ENCODE measurements around the gene NPB. TPM values are rescaled to one million over a fixed set of nuclear protein-coding genes. Genes with fewer than 3 reads are reported as not detected.

Gene NPB
- total and polyA plus RNA-seq, 4 donors, result 0.15 to 0.92 (median 0.55) TPM

- Histone ChIP-seq H3K27me3 (ENCODE audit: control insufficient read depth in 4 of 4, insufficient read depth in 4 of 4, low read length in 3 of 4) (no peaks in the 10 kb centered on the region), H3K27ac (ENCODE audit: low read depth in 1 of 2, low read length in 2 of 2) (peak overlapping the region; percentile 94 to 100), H3K4me3 (ENCODE audit: low read depth in 1 of 3, low read length in 3 of 3) (peak overlapping the region; percentile 77 to 89 (median 79)), H3K9ac (ENCODE audit: low read depth in 1 of 2, low read length in 2 of 2) (peak overlapping the region; percentile 86 to 97), H3K9me3 (ENCODE audit: control insufficient read depth in 4 of 4, low read length in 3 of 4) (no peaks in the 10 kb centered on the region), H3K36me3 (ENCODE audit: control insufficient read depth in 4 of 4, insufficient read depth in 3 of 4, low read depth in 1 of 4, low read length in 3 of 4) (peaks cover 0 to 6% (median 2%) of the 10 kb centered on the region in 4 donors), H3K4me1 (ENCODE audit: control insufficient read depth in 4 of 4, insufficient read depth in 4 of 4, low read length in 3 of 4) (peaks cover 10 to 42% (median 32%) of the 10 kb centered on the region in 4 donors)
- peak; percentile 93 for DNase-seq (ENCODE audit: low spot score)
- TF ChIP-seq REST (IDR thresholded peaks at IDR 0.05) (peak; percentile 33), HNF4A (conservative IDR thresholded peaks at IDR 0.05) (no peak), JUND (IDR thresholded peaks at IDR 0.05) (no peak), FOXA2 (IDR thresholded peaks at IDR 0.05) (no peak), SP1 (IDR thresholded peaks at IDR 0.05) (peak; percentile 12), NR2F2 (IDR thresholded peaks at IDR 0.05) (no peak), TAF1 (conservative IDR thresholded peaks at IDR 0.05) (no peak), GABPA (IDR thresholded peaks at IDR 0.05 in 1 of 2, conservative IDR thresholded peaks at IDR 0.05 in 1 of 2) (peak in 1 of 2 donors; percentile 84), ATF3 (IDR thresholded peaks at IDR 0.05) (no peak), YY1 (IDR thresholded peaks at IDR 0.05) (peak; percentile 75), EGR1 (IDR thresholded peaks at IDR 0.05; ENCODE audit: low read depth in 2 of 2) (no peak), HNF4G (IDR thresholded peaks at IDR 0.05) (no peak)
- under 1% methylated on average over 86 of the region's 86 CpGs for WGBS
Observed at GRCh38 chr17:81871387-81872230, 30.4 kb upstream of the NPB start.

GRCh38 chr17:81877569-81877968 is 24.5 kb upstream of the NPB start:
- H3K4me1 ChIP-seq (ENCODE audit: control insufficient read depth in 4 of 4, insufficient read depth in 4 of 4, low read length in 3 of 4), result peaks cover 0 to 3% (median 0%) of the 10 kb centered on the region in 4 donors
- TF ChIP-seq FOXA2 (IDR thresholded peaks at IDR 0.05) (no peak), ZBTB33 (IDR thresholded peaks at IDR 0.05) (no peak), SP1 (IDR thresholded peaks at IDR 0.05) (no peak), HNF4A (conservative IDR thresholded peaks at IDR 0.05) (no peak), HNF4G (IDR thresholded peaks at IDR 0.05) (no peak), GABPA (IDR thresholded peaks at IDR 0.05 in 1 of 2, conservative IDR thresholded peaks at IDR 0.05 in 1 of 2) (no peak), RAD21 (IDR thresholded peaks at IDR 0.05) (no peak), MAX (IDR thresholded peaks at IDR 0.05) (no peak), NR2F2 (IDR thresholded peaks at IDR 0.05) (no peak), RXRA (IDR thresholded peaks at IDR 0.05) (no peak), REST (IDR thresholded peaks at IDR 0.05) (no peak), FOXA1 (IDR thresholded peaks at IDR 0.05) (no peak), TAF1 (conservative IDR thresholded peaks at IDR 0.05) (no peak), YY1 (IDR thresholded peaks at IDR 0.05) (no peak), JUND (IDR thresholded peaks at IDR 0.05) (no peak), EGR1 (IDR thresholded peaks at IDR 0.05; ENCODE audit: low read depth in 2 of 2) (no peak), CTCF (IDR thresholded peaks at IDR 0.05; ENCODE audit: low read depth, low read length, missing input control) (no peak), ATF3 (IDR thresholded peaks at IDR 0.05) (no peak)
- DNase-seq (ENCODE audit: low spot score), result no peak
- no peaks in the 10 kb centered on the region for H3K9me3 ChIP-seq (ENCODE audit: control insufficient read depth in 4 of 4, low read length in 3 of 4)
- H3K27me3 ChIP-seq (ENCODE audit: control insufficient read depth in 4 of 4, insufficient read depth in 4 of 4, low read length in 3 of 4), result no peaks in the 10 kb centered on the region
- H3K36me3 ChIP-seq (ENCODE audit: control insufficient read depth in 4 of 4, insufficient read depth in 3 of 4, low read depth in 1 of 4, low read length in 3 of 4), result peaks cover 2 to 5% (median 4%) of the 10 kb centered on the region in 4 donors
- H3K4me3 ChIP-seq (ENCODE audit: low read depth in 1 of 3, low read length in 3 of 3), result no peak overlapping the region
- 95% methylated on average over 5 of the region's 5 CpGs for WGBS
- H3K27ac ChIP-seq (ENCODE audit: low read depth in 1 of 2, low read length in 2 of 2), result no peak overlapping the region
- no peak overlapping the region for H3K9ac ChIP-seq (ENCODE audit: low read depth in 1 of 2, low read length in 2 of 2)

All from liver (tissue), 9 donors.